Adipocyte (in vitro differentiated cells): ENCODE data around the gene FGF1.

ENCODE experiments used
- DNase-seq: peaks from one replicate; pipeline ENCODE4 v3.0.0-alpha.2; 2015; ENCODE audit warnings: low read depth
- H3K27me3 ChIP-seq: replicated peaks from 2 replicates; pipeline ENCODE4 v1.7.0; 2013; ENCODE audit warnings: mild to moderate bottlenecking, low read length, moderate library complexity; ENCODE audit not compliant: control insufficient read depth, insufficient read depth
- H3K36me3 ChIP-seq: 2 replicates; pipeline ENCODE4 v1.7.0; 2013; ENCODE audit warnings: low read length, mild to moderate bottlenecking, moderate library complexity; ENCODE audit not compliant: control insufficient read depth, insufficient read depth, severe bottlenecking
- H3K4me1 ChIP-seq: 2 replicates; pipeline ENCODE4 v1.7.0; 2013; ENCODE audit warnings: mild to moderate bottlenecking, low read length, moderate library complexity; ENCODE audit not compliant: control insufficient read depth, insufficient read depth
- H3K4me3 ChIP-seq: 2 replicates; pipeline ENCODE4 v1.7.0; 2013; ENCODE audit warnings: mild to moderate bottlenecking, low read length, moderate library complexity
- H3K9ac ChIP-seq: 2 replicates; pipeline ENCODE4 v1.7.0; 2013; ENCODE audit warnings: mild to moderate bottlenecking, low read length, moderate library complexity
- H3K9me3 ChIP-seq: 2 replicates; pipeline ENCODE4 v1.7.0; 2013; ENCODE audit warnings: mild to moderate bottlenecking, low read length, moderate library complexity; ENCODE audit not compliant: control insufficient read depth

FGF1 gene

DNA sequence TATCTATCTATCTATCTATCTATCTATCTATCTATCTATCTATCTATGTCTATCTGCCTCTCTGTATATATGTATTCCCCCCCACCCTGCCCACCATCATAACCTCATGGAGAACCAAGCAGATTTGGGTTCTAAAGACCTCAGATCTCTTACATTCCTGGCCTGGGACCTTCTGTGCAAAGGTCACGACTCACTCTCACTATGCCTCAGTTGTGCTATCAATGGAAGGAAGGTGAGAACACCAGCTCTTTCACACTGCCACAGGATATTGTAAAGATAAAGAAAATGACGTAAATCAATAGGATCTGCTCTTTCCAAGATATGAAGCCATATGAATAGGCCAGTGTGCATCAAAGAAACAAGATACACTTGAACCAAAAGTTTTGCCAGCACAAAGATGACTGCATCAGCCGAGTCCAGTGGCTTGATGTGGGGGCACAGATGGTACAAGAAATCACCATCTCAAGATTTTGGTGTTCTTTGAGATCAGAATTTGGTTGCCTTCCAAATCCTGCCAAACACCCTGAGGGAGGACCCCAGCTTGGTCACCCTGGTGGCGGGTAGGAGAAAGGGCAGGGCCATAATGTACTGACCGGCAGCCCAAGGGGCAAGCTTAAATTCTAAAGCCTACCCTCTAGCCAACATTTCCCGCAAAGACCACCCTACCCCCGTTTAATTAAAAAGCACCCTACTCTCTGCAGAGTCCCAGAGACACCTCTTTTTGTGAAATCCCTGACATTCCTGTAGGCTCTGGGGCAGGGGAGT, 8.4 kb upstream of the FGF1 start:
- H3K9ac ChIP-seq, result no peak overlapping the region
- H3K4me1 ChIP-seq, result peaks cover 22% of the 10 kb centered on the region
- DNase-seq, result no peak

DNA sequence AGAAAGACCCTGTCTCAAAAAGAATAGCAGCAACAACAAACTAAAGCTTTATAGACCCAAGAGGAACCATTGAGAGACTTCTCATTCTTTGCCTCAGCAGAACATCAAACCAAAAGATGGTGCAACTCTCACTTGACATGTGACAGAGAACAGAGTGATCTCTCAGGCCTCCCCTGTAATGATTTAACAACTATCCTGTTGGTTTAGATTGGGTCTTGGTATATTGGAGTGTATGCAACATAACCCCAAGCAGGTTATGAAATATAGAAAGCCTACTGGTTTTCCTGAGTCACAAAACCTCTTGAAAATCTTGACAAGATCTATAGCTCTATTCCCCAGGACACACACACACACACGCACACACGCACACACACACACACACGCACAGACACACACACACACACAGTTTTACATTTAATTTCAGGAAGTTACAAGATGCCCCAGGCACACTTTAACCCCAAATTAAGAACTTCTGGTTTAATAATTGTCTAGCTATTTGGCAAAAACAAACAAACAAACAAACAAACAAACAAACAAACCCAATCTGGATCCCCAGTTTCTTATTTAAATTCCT, 6.5 kb upstream of the FGF1 start:
- no peak for DNase-seq

More for the DNA sequence above, 8.4 kb upstream of the FGF1 start:
- Histone ChIP-seq H3K9me3 (no peaks in the 10 kb centered on the region), H3K27me3 (no peaks in the 10 kb centered on the region), H3K4me3 (no peak overlapping the region), H3K36me3 (no peaks in the 10 kb centered on the region)

GRCh38 chr5:142690667-142691066, 4.8 kb upstream of the FGF1 start:
- H3K9me3 ChIP-seq, result no peaks in the 10 kb centered on the region

More for the DNA sequence above, 6.5 kb upstream of the FGF1 start:
- Histone ChIP-seq H3K9ac (no peak overlapping the region), H3K9me3 (no peaks in the 10 kb centered on the region), H3K4me3 (no peak overlapping the region), H3K4me1 (peaks cover 6% of the 10 kb centered on the region), H3K36me3 (no peaks in the 10 kb centered on the region), H3K27me3 (no peaks in the 10 kb centered on the region)

GRCh38 chr5:142689081-142689480, 3.2 kb upstream of the FGF1 start:
- Histone ChIP-seq H3K36me3 (no peaks in the 10 kb centered on the region), H3K9ac (no peak overlapping the region), H3K27me3 (no peaks in the 10 kb centered on the region), H3K4me3 (no peak overlapping the region), H3K9me3 (no peaks in the 10 kb centered on the region), H3K4me1 (peaks cover 17% of the 10 kb centered on the region)
- DNase-seq, result no peak

More at GRCh38 chr5:142690667-142691066, 4.8 kb upstream of the FGF1 start:
- no peak for DNase-seq
- Histone ChIP-seq H3K9ac (no peak overlapping the region), H3K27me3 (no peaks in the 10 kb centered on the region), H3K4me3 (no peak overlapping the region), H3K4me1 (peaks cover 2% of the 10 kb centered on the region), H3K36me3 (no peaks in the 10 kb centered on the region)

DNA sequence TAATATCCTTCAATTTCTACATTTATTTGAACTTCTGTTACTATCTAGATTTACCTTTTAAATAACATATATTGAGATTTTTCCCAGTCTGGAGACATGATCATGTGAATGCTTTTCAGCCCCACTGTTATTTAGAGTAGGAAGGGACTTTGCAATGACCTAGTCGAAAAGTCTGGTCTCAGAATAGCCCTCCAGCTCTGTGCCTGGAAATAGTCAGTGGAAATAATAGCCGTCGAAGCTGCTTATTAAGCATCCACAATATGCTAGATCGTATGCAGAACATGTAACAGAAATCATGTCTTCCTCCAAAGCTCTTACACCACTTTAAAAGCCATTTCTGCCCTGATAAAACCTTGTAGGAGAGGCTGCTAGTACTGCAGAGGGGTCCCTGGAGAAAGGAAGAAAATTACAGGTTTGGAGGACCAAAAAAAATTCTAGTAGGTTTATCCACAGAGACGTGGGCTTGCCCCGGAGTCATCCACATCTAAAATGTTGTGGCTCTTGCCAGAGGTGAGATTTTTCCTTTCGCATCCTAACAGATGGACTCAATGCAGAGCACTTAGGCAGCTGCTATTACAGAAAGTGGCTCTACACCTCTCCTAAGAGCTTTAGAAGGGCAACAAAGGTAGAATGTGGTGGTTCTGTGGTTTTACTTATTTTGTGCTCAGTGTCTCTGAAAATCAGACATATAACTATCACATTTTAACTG, 2.5 kb upstream of the FGF1 start:
- no peak overlapping the region for H3K9ac ChIP-seq

GRCh38 chr5:142686968-142687367, 1.1 kb upstream of the FGF1 start:
- Histone ChIP-seq H3K36me3 (no peaks in the 10 kb centered on the region), H3K9ac (no peak overlapping the region), H3K4me1 (peaks cover 17% of the 10 kb centered on the region), H3K9me3 (no peaks in the 10 kb centered on the region), H3K27me3 (no peaks in the 10 kb centered on the region), H3K4me3 (no peak overlapping the region)
- DNase-seq, result no peak

More for the DNA sequence above, 2.5 kb upstream of the FGF1 start:
- Histone ChIP-seq H3K4me1 (peaks cover 17% of the 10 kb centered on the region), H3K27me3 (no peaks in the 10 kb centered on the region), H3K36me3 (no peaks in the 10 kb centered on the region), H3K4me3 (no peak overlapping the region), H3K9me3 (no peaks in the 10 kb centered on the region)
- no peak for DNase-seq

- Histone ChIP-seq H3K9me3 (no peaks in the 10 kb centered on the region), H3K27me3 (no peaks in the 10 kb centered on the region), H3K4me3 (no peak overlapping the region), H3K9ac (no peak overlapping the region), H3K36me3 (no peaks in the 10 kb centered on the region), H3K4me1 (peaks cover 17% of the 10 kb centered on the region)
- no peak for DNase-seq
These were observed 382 bp upstream of the FGF1 start for GRCh38 chr5:142686210-142686734.

GRCh38 chr5:142684508-142685041, 1.3 kb downstream of the FGF1 start:
- peak overlapping the region; percentile 2 for H3K4me3 ChIP-seq
- DNase-seq, result no peak

GRCh38 chr5:142683881-142684505, 1.9 kb downstream of the FGF1 start:
- Histone ChIP-seq H3K4me3 (peak overlapping the region; percentile 2), H3K4me1 (peaks cover 17% of the 10 kb centered on the region), H3K9ac (peak overlapping the region; percentile 27), H3K9me3 (no peaks in the 10 kb centered on the region), H3K36me3 (no peaks in the 10 kb centered on the region), H3K27me3 (no peaks in the 10 kb centered on the region)
- DNase-seq, result no peak

More at GRCh38 chr5:142684508-142685041, 1.3 kb downstream of the FGF1 start:
- Histone ChIP-seq H3K9me3 (no peaks in the 10 kb centered on the region), H3K9ac (peak overlapping the region; percentile 27), H3K4me1 (peaks cover 17% of the 10 kb centered on the region), H3K27me3 (no peaks in the 10 kb centered on the region), H3K36me3 (no peaks in the 10 kb centered on the region)

- Histone ChIP-seq H3K9me3 (no peaks in the 10 kb centered on the region), H3K27me3 (no peaks in the 10 kb centered on the region), H3K9ac (no peak overlapping the region), H3K4me1 (peaks cover 17% of the 10 kb centered on the region), H3K36me3 (no peaks in the 10 kb centered on the region), H3K4me3 (no peak overlapping the region)
- no peak for DNase-seq
These were observed 2.8 kb downstream of the FGF1 start for GRCh38 chr5:142683116-142683515.
